GM19193 (cell line): ENCODE results near the gene LEFTY2.
A peak's percentile ranks its signal among the peaks of the same experiment; 100 is the strongest.

ENCODE experiments used
- POLR2A ChIP-seq: IDR thresholded peaks from 4 replicates; pipeline ENCODE4 v1.6.1; 2011; ENCODE audit not compliant: insufficient read depth, insufficient read length; ENCODE audit errors: extremely low read depth

The LEFTY2 gene

GRCh38 chr1:225931270-225932136 lies 9.5 kb downstream of the LEFTY2 start:
- TF ChIP-seq POLR2A: no peak

GRCh38 chr1:225930566-225930965 lies 10.5 kb downstream of the LEFTY2 start:
- TF ChIP-seq POLR2A: no peak

DNA sequence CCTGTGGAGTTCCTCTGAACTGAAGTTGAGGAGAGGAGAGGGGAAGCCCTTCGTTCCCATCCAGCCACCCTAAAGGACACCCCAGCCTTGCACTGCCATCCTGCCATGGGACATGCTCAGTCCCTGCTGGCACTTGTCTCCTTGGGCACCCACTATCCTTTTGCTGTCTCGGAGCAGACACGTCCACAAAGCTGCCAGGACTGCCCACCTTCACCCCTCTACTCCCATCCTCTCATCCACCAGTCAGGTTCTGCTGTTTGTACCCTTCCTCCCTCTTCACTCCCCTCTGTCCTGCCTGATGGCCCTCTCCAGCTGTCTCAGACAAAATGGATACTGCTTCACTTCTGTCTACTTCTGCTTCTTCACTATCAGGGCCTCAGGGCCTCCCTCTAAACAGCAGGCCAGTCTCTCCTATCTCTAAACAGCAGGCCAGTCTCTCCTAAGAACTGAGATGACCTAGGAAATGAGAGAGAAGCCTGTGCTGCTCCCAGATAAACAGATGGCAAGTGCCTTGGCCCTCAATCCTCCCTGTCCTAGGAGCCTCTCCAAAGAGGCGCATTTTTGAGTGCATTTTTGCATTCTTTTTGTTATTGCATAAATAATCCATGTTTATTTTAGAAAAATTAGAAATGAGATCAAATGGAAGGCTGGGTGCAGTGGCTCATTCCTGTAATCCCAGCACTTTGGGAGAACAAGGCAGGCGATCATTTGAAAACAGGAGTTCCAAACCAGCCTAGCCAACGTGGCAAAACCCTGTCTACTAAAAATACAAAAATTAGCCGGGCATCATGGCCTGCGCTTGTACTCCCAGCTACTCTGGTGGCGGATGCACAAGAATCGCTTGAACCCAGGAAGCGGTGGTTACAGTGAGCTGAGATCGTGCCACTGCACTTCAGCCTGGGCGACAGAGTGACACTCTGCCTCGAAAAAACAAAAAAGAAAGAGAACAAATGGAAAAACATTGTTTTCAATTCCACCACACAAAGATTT lies 12.5 kb downstream of the LEFTY2 start:
- TF ChIP-seq POLR2A: no peak

DNA sequence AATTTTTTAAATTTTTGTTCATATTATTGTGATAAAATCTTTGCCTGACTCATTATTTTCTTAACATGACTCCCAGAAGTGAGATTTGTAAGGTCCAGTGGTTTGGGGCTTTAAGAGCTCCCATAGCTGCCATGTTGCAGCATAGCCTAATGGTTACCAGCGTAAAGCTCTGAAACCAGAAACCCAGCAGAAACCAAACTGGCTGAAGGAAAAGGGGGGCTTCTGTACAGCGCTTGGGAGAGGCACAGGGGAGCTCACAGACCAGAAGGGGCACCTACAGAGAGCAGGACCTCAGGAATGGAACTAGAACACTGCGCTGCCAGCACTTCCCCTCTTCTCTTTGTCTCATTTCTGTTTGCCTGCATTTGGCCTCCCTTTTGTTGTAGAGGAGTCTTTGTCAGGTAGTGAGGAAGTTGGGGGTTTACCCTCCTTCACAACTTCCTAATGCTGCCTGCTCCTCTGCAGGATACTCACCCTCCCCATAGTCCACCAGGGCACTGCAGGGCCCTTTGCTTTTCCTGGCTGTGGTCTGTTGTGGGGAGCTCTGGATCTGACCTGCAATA lies 14.4 kb downstream of the LEFTY2 start:
- no peak for TF ChIP-seq POLR2A

GRCh38 chr1:225923692-225924555 lies 17.1 kb downstream of the LEFTY2 start, which contains the start of gene PYCR2:
Gene PYCR2, minus strand, starts transcription at chr1:225924250. Its CDS starts 140 bp downstream, at chr1:225924110.
- peak; percentile 91 for TF ChIP-seq POLR2A

GRCh38 chr1:225923381-225923691 lies 17.7 kb downstream of the LEFTY2 start:
- TF ChIP-seq POLR2A: no peak

- TF ChIP-seq POLR2A: no peak
Observed at GRCh38 chr1:225921734-225922709, 19.0 kb downstream of the LEFTY2 start.

- TF ChIP-seq POLR2A: no peak
Observed at GRCh38 chr1:225919906-225920305, 21.1 kb downstream of the LEFTY2 start.

DNA sequence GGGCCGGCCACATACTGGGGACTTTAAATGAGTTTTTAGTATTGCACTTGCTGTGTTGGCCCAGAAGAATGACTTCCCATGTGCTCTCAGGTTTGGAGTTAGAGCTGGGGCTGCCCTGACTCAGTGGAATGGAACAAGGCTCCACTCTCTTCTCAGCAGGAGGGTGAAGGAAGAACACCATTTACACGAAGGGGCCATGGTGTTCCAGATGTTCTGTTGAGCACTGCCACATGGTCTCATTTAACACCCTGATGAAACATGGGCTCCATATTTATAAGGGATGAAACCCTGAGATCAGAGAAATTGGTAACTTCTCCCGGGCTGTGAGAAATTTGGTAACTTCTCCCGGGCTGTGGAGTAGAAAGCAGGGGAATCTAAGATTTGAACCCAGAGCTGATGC lies 22.7 kb downstream of the LEFTY2 start:
- no peak for TF ChIP-seq POLR2A

DNA sequence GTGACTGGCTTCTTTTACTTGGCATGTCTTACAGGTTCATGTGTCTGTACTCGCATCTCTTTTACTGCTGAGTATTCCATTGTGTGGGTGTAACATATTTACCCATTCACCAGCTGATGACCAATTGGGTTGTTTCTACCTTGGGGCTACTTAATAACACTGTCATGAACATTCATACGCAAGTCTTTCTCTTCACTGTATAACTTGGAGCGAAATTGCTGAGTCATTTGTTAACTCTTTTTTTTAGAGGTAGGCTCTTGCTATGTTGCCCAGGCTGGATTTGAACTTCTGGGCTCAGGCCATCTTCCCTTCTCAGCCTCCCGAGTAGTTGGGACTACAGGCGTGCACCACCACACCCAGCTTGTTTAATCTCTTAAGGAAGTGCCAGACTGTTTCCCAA lies 23.5 kb downstream of the LEFTY2 start:
- no peak for TF ChIP-seq POLR2A

DNA sequence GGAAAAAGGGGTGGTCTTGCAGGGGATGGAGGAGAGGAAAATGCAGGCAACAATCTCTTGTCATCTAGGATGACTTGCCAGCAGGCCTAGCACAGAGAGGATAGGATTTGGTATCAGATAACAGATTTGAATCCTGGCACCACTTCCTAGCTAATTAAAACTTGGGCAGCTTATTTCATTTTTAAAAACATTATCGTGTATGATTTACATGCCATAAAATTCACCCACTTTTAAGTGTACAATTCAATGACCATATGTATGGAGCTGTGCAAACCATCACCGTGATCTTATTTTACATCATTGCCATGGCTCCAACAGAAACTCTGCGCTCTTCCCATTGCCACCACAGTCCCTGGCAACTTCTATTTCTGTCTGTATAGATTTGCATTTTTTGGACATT lies 23.9 kb downstream of the LEFTY2 start:
- no peak for TF ChIP-seq POLR2A

GRCh38 chr1:225915538-225915991 lies 25.5 kb downstream of the LEFTY2 start:
- no peak for TF ChIP-seq POLR2A

GRCh38 chr1:225914947-225915346 lies 26.1 kb downstream of the LEFTY2 start:
- TF ChIP-seq POLR2A: no peak

- no peak for TF ChIP-seq POLR2A
Observed at GRCh38 chr1:225914391-225914790, 26.6 kb downstream of the LEFTY2 start.
